Subcutaneous abdominal adipose tissue (tissue), 5 donors: ENCODE measurements around the gene ZDBF2.

Experiments
- H3K27ac ChIP-seq: one replicate; pipeline ENCODE4 v1.7.0; 2013; ENCODE audit warnings: low read depth, mild to moderate bottlenecking, inconsistent platforms, low read length, moderate library complexity
- H3K27me3 ChIP-seq, 5 donors: one replicate each; pipeline ENCODE4 v1.7.0; 2013; ENCODE audit warnings: low read length in 5 of 5, inconsistent platforms in 1 of 5; ENCODE audit not compliant: control insufficient read depth in 5 of 5, insufficient read depth in 4 of 5
- H3K36me3 ChIP-seq, 5 donors: one replicate each; pipeline ENCODE4 v1.7.0; 2013; ENCODE audit warnings: low read length in 5 of 5; ENCODE audit not compliant: control insufficient read depth in 5 of 5, insufficient read depth in 5 of 5
- H3K4me1 ChIP-seq, 5 donors: one replicate each; pipeline ENCODE4 v1.7.0; 2013; ENCODE audit warnings: low read length in 5 of 5, mild to moderate bottlenecking in 3 of 5, moderate library complexity in 1 of 5; ENCODE audit not compliant: control insufficient read depth in 5 of 5, insufficient read depth in 5 of 5
- H3K4me3 ChIP-seq, 5 donors: one replicate each; pipeline ENCODE4 v1.7.0; 2013; ENCODE audit warnings: low read length in 5 of 5, low read depth in 1 of 5
- H3K9ac ChIP-seq, 5 donors: one replicate each; pipeline ENCODE4 v1.7.0; 2013; ENCODE audit warnings: low read length in 5 of 5, mild to moderate bottlenecking in 4 of 5, moderate library complexity in 3 of 5
- H3K9me3 ChIP-seq, 5 donors: one replicate each; pipeline ENCODE4 v1.7.0; 2013; ENCODE audit warnings: low read length in 5 of 5; ENCODE audit not compliant: control insufficient read depth in 5 of 5
- donor health status: healthy.
- donor health status: healthy.
- donor health status: healthy.
- donor health status: healthy.
- donor health status: healthy.

Gene ZDBF2

GRCh38 chr2:206323033-206323432, 48.6 kb downstream of the ZDBF2 start:
- no peaks in the 10 kb centered on the region for H3K27me3 ChIP-seq
- H3K4me1 ChIP-seq, result no peaks in the 10 kb centered on the region
- peaks cover 3 to 14% (median 8%) of the 10 kb centered on the region in 5 donors for H3K9me3 ChIP-seq
- no peak overlapping the region for H3K4me3 ChIP-seq
- H3K27ac ChIP-seq, result no peak overlapping the region
- peaks cover 0 to 3% (median 0%) of the 10 kb centered on the region in 5 donors for H3K36me3 ChIP-seq
- H3K9ac ChIP-seq, result no peak overlapping the region

DNA sequence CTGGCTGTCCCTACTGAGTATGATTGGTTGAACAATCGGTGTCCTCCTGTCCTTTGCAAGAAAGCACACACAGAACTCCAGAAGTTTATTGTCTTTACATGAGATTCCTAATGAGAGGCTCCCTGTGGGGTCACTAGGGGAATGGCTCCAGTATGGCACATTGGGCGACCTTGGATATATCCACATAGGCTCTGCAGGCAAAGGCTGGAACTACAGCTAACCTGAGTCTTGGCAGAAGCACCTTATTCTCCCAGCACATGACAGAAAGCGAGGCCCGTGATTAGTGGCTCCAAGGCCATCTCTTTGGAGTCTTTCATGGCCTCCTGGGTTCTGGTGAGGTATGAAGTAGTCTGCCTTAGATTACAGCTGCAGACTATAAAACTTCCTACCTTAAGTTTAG, 49.0 kb downstream of the ZDBF2 start:
- Histone ChIP-seq H3K27me3 (no peaks in the 10 kb centered on the region), H3K4me1 (no peaks in the 10 kb centered on the region), H3K9ac (no peak overlapping the region), H3K27ac (no peak overlapping the region), H3K9me3 (peaks cover 3 to 11% (median 7%) of the 10 kb centered on the region in 5 donors), H3K4me3 (no peak overlapping the region), H3K36me3 (no peaks in the 10 kb centered on the region)

DNA sequence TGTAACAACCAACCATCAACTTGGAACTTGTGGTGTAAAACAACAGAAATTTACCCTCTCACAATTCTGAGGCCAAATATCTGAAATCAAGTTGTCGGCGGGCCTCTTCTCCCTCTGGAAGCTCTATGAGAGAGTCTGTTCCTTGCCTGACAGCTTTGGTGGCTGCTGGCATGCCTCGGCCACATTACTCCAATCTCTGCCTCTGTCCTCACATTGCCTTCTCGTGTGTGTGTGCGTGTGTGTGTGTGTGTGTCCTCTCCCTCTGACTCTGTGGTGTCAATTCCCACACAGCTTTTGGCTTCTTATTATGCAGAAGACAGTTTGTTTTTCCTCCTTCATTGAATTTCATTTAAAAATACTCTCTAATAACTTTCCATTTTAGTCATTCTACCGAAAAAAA, 50.4 kb downstream of the ZDBF2 start:
- no peak overlapping the region for H3K9ac ChIP-seq
- no peaks in the 10 kb centered on the region for H3K4me1 ChIP-seq
- H3K9me3 ChIP-seq, result no peaks in the 10 kb centered on the region
- H3K4me3 ChIP-seq, result no peak overlapping the region
- H3K36me3 ChIP-seq, result no peaks in the 10 kb centered on the region
- no peak overlapping the region for H3K27ac ChIP-seq
- no peaks in the 10 kb centered on the region for H3K27me3 ChIP-seq

GRCh38 chr2:206328974-206329373, 54.5 kb downstream of the ZDBF2 start:
- Histone ChIP-seq H3K4me3 (no peak overlapping the region), H3K9me3 (no peaks in the 10 kb centered on the region), H3K27ac (no peak overlapping the region), H3K27me3 (no peaks in the 10 kb centered on the region), H3K9ac (no peak overlapping the region), H3K36me3 (no peaks in the 10 kb centered on the region), H3K4me1 (no peaks in the 10 kb centered on the region)

DNA sequence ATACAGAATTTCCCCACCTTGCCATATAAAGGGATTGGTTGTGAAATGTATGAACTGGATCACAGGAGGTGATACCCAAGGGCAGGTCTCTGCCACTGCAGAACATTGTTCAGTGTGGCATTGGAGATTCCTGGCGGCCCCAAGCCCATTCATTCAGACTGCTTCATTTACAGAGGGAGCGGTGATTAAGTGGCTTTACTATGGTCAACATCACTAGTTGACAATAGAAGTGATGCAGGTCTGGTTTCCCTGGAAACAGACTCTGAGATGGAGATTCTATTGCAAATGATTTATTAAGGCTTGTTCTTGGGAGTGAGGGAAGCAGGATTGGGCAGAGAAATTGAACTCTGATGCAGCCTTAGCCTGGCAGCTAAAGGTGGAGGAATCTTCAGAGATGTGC, 62.4 kb downstream of the ZDBF2 start:
- no peak overlapping the region for H3K27ac ChIP-seq
- H3K9me3 ChIP-seq, result no peaks in the 10 kb centered on the region
- no peaks in the 10 kb centered on the region for H3K27me3 ChIP-seq
- no peaks in the 10 kb centered on the region for H3K36me3 ChIP-seq
- no peak overlapping the region for H3K4me3 ChIP-seq
- no peaks in the 10 kb centered on the region for H3K4me1 ChIP-seq
- H3K9ac ChIP-seq, result no peak overlapping the region

- H3K4me1 ChIP-seq, result no peaks in the 10 kb centered on the region
- no peak overlapping the region for H3K4me3 ChIP-seq
- no peaks in the 10 kb centered on the region for H3K9me3 ChIP-seq
- H3K9ac ChIP-seq, result no peak overlapping the region
- H3K27ac ChIP-seq, result no peak overlapping the region
- H3K27me3 ChIP-seq, result no peaks in the 10 kb centered on the region
- no peaks in the 10 kb centered on the region for H3K36me3 ChIP-seq
Measured at GRCh38 chr2:206337956-206338355, 63.5 kb downstream of the ZDBF2 start.

GRCh38 chr2:206341396-206341795, 66.9 kb downstream of the ZDBF2 start:
- Histone ChIP-seq H3K9ac (no peak overlapping the region), H3K36me3 (no peaks in the 10 kb centered on the region), H3K4me3 (no peak overlapping the region), H3K4me1 (no peaks in the 10 kb centered on the region), H3K9me3 (peaks cover 0 to 2% (median 0%) of the 10 kb centered on the region in 5 donors), H3K27ac (no peak overlapping the region), H3K27me3 (no peaks in the 10 kb centered on the region)

GRCh38 chr2:206343144-206343543, 68.7 kb downstream of the ZDBF2 start:
- Histone ChIP-seq H3K36me3 (no peaks in the 10 kb centered on the region), H3K9me3 (peaks cover 0 to 2% (median 0%) of the 10 kb centered on the region in 5 donors), H3K27ac (no peak overlapping the region), H3K4me1 (no peaks in the 10 kb centered on the region), H3K9ac (no peak overlapping the region), H3K27me3 (no peaks in the 10 kb centered on the region), H3K4me3 (no peak overlapping the region)

- H3K36me3 ChIP-seq, result no peaks in the 10 kb centered on the region
- no peak overlapping the region for H3K4me3 ChIP-seq
- no peak overlapping the region for H3K9ac ChIP-seq
- H3K9me3 ChIP-seq, result peaks cover 0 to 2% (median 0%) of the 10 kb centered on the region in 5 donors
- H3K4me1 ChIP-seq, result no peaks in the 10 kb centered on the region
- no peaks in the 10 kb centered on the region for H3K27me3 ChIP-seq
- H3K27ac ChIP-seq, result no peak overlapping the region
Measured at GRCh38 chr2:206343816-206344215, 69.4 kb downstream of the ZDBF2 start.

GRCh38 chr2:206345606-206346005, 71.1 kb downstream of the ZDBF2 start:
- Histone ChIP-seq H3K9ac (no peak overlapping the region), H3K4me3 (no peak overlapping the region), H3K4me1 (no peaks in the 10 kb centered on the region), H3K27me3 (no peaks in the 10 kb centered on the region), H3K27ac (no peak overlapping the region), H3K9me3 (peaks cover 0 to 5% (median 0%) of the 10 kb centered on the region in 5 donors), H3K36me3 (no peaks in the 10 kb centered on the region)

DNA sequence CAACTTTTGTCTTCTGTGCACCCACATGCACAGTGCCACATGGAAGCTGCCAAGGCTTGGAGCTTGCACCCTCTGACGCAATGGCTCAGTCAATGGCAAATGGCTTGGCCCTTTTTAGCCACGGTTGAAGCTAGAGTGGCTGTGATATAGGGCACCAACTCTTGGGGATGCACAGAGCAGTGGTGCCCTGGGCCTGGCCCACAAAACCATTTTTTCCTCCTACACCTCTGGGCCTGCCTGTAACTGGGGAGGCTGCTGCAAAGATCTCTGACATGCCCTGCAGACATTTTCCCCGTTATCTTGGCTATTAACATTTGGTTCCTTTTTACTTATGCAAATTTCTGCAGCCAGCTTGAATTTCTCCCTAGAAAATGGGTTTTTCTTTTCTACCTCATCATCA, 74.9 kb downstream of the ZDBF2 start:
- no peak overlapping the region for H3K4me3 ChIP-seq
- no peaks in the 10 kb centered on the region for H3K4me1 ChIP-seq
- H3K27ac ChIP-seq, result no peak overlapping the region
- H3K36me3 ChIP-seq, result no peaks in the 10 kb centered on the region
- H3K27me3 ChIP-seq, result no peaks in the 10 kb centered on the region
- no peak overlapping the region for H3K9ac ChIP-seq
- H3K9me3 ChIP-seq, result peaks cover 0 to 5% (median 0%) of the 10 kb centered on the region in 5 donors
